Neural progenitor cell (in vitro differentiated cells): Measurements from ENCODE around the gene CXCL6. TPM values are rescaled to one million over a fixed set of nuclear protein-coding genes. Genes with fewer than 3 reads are reported as not detected.

Experiments used
- DNase-seq: peaks from one replicate; pipeline ENCODE4 v3.0.0-alpha.2; 2016; ENCODE audit warnings: low spot score
- H2AFZ ChIP-seq: fragments of 200-600 bp; sonication (generic); replicated peaks from 2 replicates; pipeline ENCODE4 v1.6.1; 2016; ENCODE audit warnings: antibody characterized with exemption
- H3F3A ChIP-seq: fragments of 200-600 bp; sonication (generic); 2 replicates; pipeline ENCODE4 v1.6.1; 2016; ENCODE audit warnings: antibody characterized with exemption, low read depth
- H3K27ac ChIP-seq: fragments of 200-600 bp; sonication (generic); 2 replicates; pipeline ENCODE4 v1.5.1; 2016; ENCODE audit warnings: mild to moderate bottlenecking
- H3K27me3 ChIP-seq: fragments of 200-600 bp; sonication (generic); 2 replicates; pipeline ENCODE4 v1.6.1; 2016; ENCODE audit warnings: mild to moderate bottlenecking, moderate library complexity
- H3K36me3 ChIP-seq: fragments of 200-600 bp; sonication (generic); 2 replicates; pipeline ENCODE4 v1.5.1; 2016
- H3K4me1 ChIP-seq: fragments of 200-600 bp; sonication (generic); 2 replicates; pipeline ENCODE4 v1.6.1; 2016; ENCODE audit warnings: mixed run types
- H3K4me2 ChIP-seq: fragments of 200-600 bp; sonication (generic); 2 replicates; pipeline ENCODE4 v1.6.1; 2016
- H3K4me3 ChIP-seq: fragments of 200-600 bp; sonication (generic); 2 replicates; pipeline ENCODE4 v1.5.1; 2016
- H3K79me2 ChIP-seq: fragments of 200-600 bp; sonication (generic); 2 replicates; pipeline ENCODE4 v1.6.1; 2016; ENCODE audit warnings: low read depth
- H3K9ac ChIP-seq: fragments of 200-600 bp; sonication (generic); 2 replicates; pipeline ENCODE4 v1.6.1; 2016
- H3K9me3 ChIP-seq: fragments of 200-600 bp; sonication (generic); 2 replicates; pipeline ENCODE4 v1.5.1; 2016; ENCODE audit warnings: low read depth
- H4K20me1 ChIP-seq: fragments of 200-600 bp; sonication (generic); 2 replicates; pipeline ENCODE4 v1.6.1; 2016; ENCODE audit warnings: low read depth
- H3K27ac Mint-ChIP-seq: 3 replicates; pipeline ENCODE4 v1.8.0; 2021; ENCODE audit warnings: mixed read lengths
- H3K27me3 Mint-ChIP-seq: 2 replicates; pipeline ENCODE4 v1.8.0; 2022; ENCODE audit warnings: low read depth, mild to moderate bottlenecking, inconsistent platforms, moderate library complexity, mixed read lengths; ENCODE audit not compliant: insufficient read depth
- H3K36me3 Mint-ChIP-seq: 3 replicates; pipeline ENCODE4 v1.8.0; 2021; ENCODE audit warnings: mixed read lengths
- H3K4me1 Mint-ChIP-seq: 3 replicates; pipeline ENCODE4 v1.8.0; 2021; ENCODE audit warnings: mixed read lengths
- H3K4me3 Mint-ChIP-seq: 3 replicates; pipeline ENCODE4 v1.8.0; 2021; ENCODE audit warnings: mild to moderate bottlenecking, moderate library complexity, mixed read lengths
- H3K9me3 Mint-ChIP-seq: 3 replicates; pipeline ENCODE4 v1.8.0; 2020; ENCODE audit warnings: mixed read lengths
- EZH2 ChIP-seq: fragments of 200-600 bp; sonication (generic); IDR thresholded peaks from 2 replicates; pipeline ENCODE4 v1.6.1; 2017; ENCODE audit warnings: antibody characterized with exemption, mild to moderate bottlenecking, moderate library complexity
- EZH2phosphoT487 ChIP-seq: fragments of 200-600 bp; sonication (generic); IDR thresholded peaks from 2 replicates; pipeline ENCODE4 v1.6.1; 2017; ENCODE audit warnings: antibody characterized with exemption
- total RNA-seq: library from RNA; depleted of rRNA; stranded (reverse); fragments of >200 nt; gene quantifications from 2 replicates; pipeline ENCODE4 v1.2.3, GENCODE V29; 2015; ENCODE audit warnings: low replicate concordance
- TF ChIP-seq, protein P1 (sequence below): fragments of 200-600 bp; sonication (generic); IDR thresholded peaks from 2 replicates; pipeline ENCODE4 v1.5.1; 2017; ENCODE audit warnings: antibody characterized with exemption, mild to moderate bottlenecking

Gene CXCL6
- total RNA-seq, 1 donor from 2014 or later, result 0.71 TPM

DNA sequence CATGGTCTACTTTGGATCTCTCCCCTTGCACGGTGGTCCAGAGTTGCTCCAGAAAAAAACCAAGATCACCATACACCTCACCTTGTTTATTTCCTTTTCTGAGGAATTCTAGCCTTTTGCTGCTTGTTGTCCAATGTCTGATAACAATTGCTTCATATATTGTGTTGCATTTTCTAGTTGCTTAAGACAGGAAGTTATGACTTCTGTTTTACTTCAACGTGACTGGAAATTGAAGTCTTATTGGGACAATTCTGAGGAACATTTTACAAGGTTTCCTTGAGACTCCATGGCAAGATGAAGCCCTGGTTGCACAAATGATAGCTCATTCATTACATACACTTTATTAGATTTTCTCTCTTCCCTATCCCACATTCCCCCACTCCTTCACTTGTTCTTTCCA lies 37.9 kb downstream of the CXCL6 start:
- Mint-ChIP-seq H3K4me1 (peaks cover 4% of the 10 kb centered on the region), H3K9me3 (no peaks in the 10 kb centered on the region), H3K4me3 (no peak overlapping the region), H3K36me3 (no peaks in the 10 kb centered on the region), H3K27me3 (peaks cover 3% of the 10 kb centered on the region), H3K27ac (no peak overlapping the region)
- Histone ChIP-seq H3K36me3 (no peaks in the 10 kb centered on the region), H3K27ac (no peak overlapping the region), H3K9ac (no peak overlapping the region), H3K79me2 (no peaks in the 10 kb centered on the region), H3K4me1 (no peaks in the 10 kb centered on the region), H3K4me3 (no peak overlapping the region), H3K9me3 (no peaks in the 10 kb centered on the region), H2AFZ (no peak overlapping the region), H4K20me1 (no peaks in the 10 kb centered on the region), H3K27me3 (peaks cover 31% of the 10 kb centered on the region), H3K4me2 (no peak overlapping the region), H3F3A (no peaks in the 10 kb centered on the region)
- TF ChIP-seq, protein P1, sequence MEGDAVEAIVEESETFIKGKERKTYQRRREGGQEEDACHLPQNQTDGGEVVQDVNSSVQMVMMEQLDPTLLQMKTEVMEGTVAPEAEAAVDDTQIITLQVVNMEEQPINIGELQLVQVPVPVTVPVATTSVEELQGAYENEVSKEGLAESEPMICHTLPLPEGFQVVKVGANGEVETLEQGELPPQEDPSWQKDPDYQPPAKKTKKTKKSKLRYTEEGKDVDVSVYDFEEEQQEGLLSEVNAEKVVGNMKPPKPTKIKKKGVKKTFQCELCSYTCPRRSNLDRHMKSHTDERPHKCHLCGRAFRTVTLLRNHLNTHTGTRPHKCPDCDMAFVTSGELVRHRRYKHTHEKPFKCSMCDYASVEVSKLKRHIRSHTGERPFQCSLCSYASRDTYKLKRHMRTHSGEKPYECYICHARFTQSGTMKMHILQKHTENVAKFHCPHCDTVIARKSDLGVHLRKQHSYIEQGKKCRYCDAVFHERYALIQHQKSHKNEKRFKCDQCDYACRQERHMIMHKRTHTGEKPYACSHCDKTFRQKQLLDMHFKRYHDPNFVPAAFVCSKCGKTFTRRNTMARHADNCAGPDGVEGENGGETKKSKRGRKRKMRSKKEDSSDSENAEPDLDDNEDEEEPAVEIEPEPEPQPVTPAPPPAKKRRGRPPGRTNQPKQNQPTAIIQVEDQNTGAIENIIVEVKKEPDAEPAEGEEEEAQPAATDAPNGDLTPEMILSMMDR, result no peak
- TF ChIP-seq EZH2phosphoT487, result no peak
- no peak for TF ChIP-seq EZH2
- no peak for DNase-seq

DNA sequence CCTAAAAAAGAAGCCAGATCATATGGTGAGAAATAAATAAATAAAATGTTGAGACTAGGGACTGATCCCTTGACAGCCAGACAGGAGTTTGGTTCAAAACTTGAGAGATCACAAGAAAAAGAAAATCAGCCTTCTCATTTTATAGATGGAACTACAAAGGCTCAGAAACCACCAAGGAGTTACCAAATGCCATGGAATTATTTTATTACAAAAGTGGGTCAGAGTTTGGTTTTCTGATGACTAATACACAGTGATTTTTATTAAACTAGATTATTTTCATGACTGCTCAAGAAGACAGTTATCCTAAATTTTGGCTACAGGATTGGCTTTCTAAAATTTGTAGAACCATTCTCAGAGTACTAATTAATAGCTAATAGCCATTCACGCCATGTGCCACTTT lies 38.9 kb downstream of the CXCL6 start:
- Mint-ChIP-seq H3K4me1 (no peaks in the 10 kb centered on the region), H3K4me3 (no peak overlapping the region), H3K9me3 (no peaks in the 10 kb centered on the region), H3K27ac (no peak overlapping the region), H3K27me3 (peaks cover 3% of the 10 kb centered on the region), H3K36me3 (no peaks in the 10 kb centered on the region)
- Histone ChIP-seq H3K36me3 (no peaks in the 10 kb centered on the region), H4K20me1 (no peaks in the 10 kb centered on the region), H2AFZ (no peak overlapping the region), H3K4me3 (no peak overlapping the region), H3K4me2 (no peak overlapping the region), H3K27me3 (peaks cover 20% of the 10 kb centered on the region), H3K79me2 (no peaks in the 10 kb centered on the region), H3K9ac (no peak overlapping the region), H3K4me1 (no peaks in the 10 kb centered on the region), H3K27ac (no peak overlapping the region), H3F3A (no peaks in the 10 kb centered on the region), H3K9me3 (no peaks in the 10 kb centered on the region)
- no peak for DNase-seq
- TF ChIP-seq, protein P1, result no peak
- TF ChIP-seq EZH2 (no peak), EZH2phosphoT487 (no peak)

DNA sequence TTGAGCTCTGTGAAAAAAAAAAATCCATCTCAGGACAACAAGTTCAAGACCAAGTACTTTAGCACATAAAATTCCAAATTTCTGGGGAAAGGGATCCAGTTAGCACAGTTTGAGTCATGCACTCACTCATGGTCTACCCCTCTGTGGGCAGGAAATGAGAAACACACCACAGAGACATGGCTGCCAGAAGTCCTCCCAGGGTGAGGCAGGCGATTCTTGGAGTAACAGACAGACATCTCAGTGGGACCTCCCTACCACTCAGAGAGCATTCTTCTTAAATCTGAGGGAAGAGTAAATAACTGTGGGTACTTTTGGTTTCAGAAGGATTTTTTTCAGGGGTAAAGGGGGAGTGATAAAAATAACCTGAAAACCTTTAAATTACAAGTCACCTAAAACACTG lies 46.8 kb downstream of the CXCL6 start:
- Mint-ChIP-seq H3K27me3 (no peaks in the 10 kb centered on the region), H3K4me1 (no peaks in the 10 kb centered on the region), H3K36me3 (no peaks in the 10 kb centered on the region)

More for the DNA sequence above, 46.8 kb downstream of the CXCL6 start:
- Histone ChIP-seq H3F3A (no peaks in the 10 kb centered on the region), H3K79me2 (no peaks in the 10 kb centered on the region), H4K20me1 (no peaks in the 10 kb centered on the region), H3K4me3 (no peak overlapping the region), H3K27me3 (no peaks in the 10 kb centered on the region), H3K9ac (no peak overlapping the region), H3K4me1 (no peaks in the 10 kb centered on the region), H3K36me3 (no peaks in the 10 kb centered on the region), H3K4me2 (no peak overlapping the region), H3K9me3 (no peaks in the 10 kb centered on the region), H3K27ac (no peak overlapping the region), H2AFZ (no peak overlapping the region)
- Mint-ChIP-seq H3K4me3 (no peak overlapping the region), H3K27ac (no peak overlapping the region), H3K9me3 (no peaks in the 10 kb centered on the region)
- TF ChIP-seq, protein P1, result no peak
- TF ChIP-seq EZH2, result no peak
- no peak for TF ChIP-seq EZH2phosphoT487
- DNase-seq, result no peak
